Lower leg skin (tissue), 3 donors: Measurements from ENCODE around the gene ACAD8.
"Not testable (repeated sequence)": the region's sequence is repeated elsewhere in the genome, so short reads cannot be mapped to it uniquely, and the experiment has no call there.

Experiments
- CTCF ChIP-seq, 3 donors: fragments of 450-650 bp; IDR thresholded peaks; one replicate each; pipeline ENCODE4 v1.5.1; 2016; ENCODE audit warnings: antibody characterized with exemption in 3 of 3, mild to moderate bottlenecking in 3 of 3, moderate library complexity in 2 of 3
- POLR2A ChIP-seq, 2 donors: fragments of 450-650 bp; IDR thresholded peaks; one replicate each; pipeline ENCODE4 v1.6.1; 2016 to 2017; ENCODE audit warnings: antibody characterized with exemption in 2 of 2, mild to moderate bottlenecking in 1 of 2, moderate library complexity in 1 of 2

GRCh38 chr11:134284349-134284748 lies 31.0 kb downstream of the ACAD8 start:
- not testable (repeated sequence) for TF ChIP-seq POLR2A, CTCF (IDR thresholded peaks at IDR 0.05)
